CD14-positive monocyte (primary cell): ENCODE data around the gene ARHGAP21. TPM values are rescaled to one million over a fixed set of nuclear protein-coding genes. Genes with fewer than 3 reads are reported as not detected.

Experiments
- DNase-seq, 3 donors: peaks; one replicate each; pipeline ENCODE4 v3.0.0-alpha.2; 2011 to 2022
- H2AFZ ChIP-seq: 2 replicates; pipeline ENCODE4 v1.6.0; 2012; ENCODE audit warnings: mild to moderate bottlenecking, low read depth, low read length, inconsistent platforms; ENCODE audit not compliant: insufficient read depth, poor library complexity, severe bottlenecking
- H3K27ac ChIP-seq, 2 donors: 1 replicate in 1 of 2; 2 replicates in 1 of 2; pipeline ENCODE4 v1.5.1; 2012 to 2013; ENCODE audit warnings: low read length in 2 of 2, control low read depth in 1 of 2, inconsistent platforms in 1 of 2, low read depth in 1 of 2, mild to moderate bottlenecking in 1 of 2
- H3K27me3 ChIP-seq, 2 donors: one replicate each; pipeline versions ENCODE4 v1.6.0 to v1.6.1; 2011 to 2013; ENCODE audit warnings: low read length in 2 of 2; ENCODE audit not compliant: control insufficient read depth in 2 of 2, insufficient read depth in 2 of 2
- H3K36me3 ChIP-seq, 2 donors: replicated peaks in 1 of 2; 1 replicate in 1 of 2; 2 replicates in 1 of 2; pipeline versions ENCODE4 v1.5.1 to v1.6.1; 2012 to 2013; ENCODE audit warnings: low read length in 2 of 2, control low read depth in 1 of 2, inconsistent platforms in 1 of 2, mild to moderate bottlenecking in 1 of 2; ENCODE audit not compliant: insufficient read depth in 2 of 2, control insufficient read depth in 1 of 2
- H3K4me1 ChIP-seq, 2 donors: 1 replicate in 1 of 2; 2 replicates in 1 of 2; pipeline versions ENCODE4 v1.5.1 to v1.6.1; 2012 to 2013; ENCODE audit warnings: low read length in 2 of 2, control low read depth in 1 of 2, inconsistent platforms in 1 of 2, mild to moderate bottlenecking in 1 of 2, moderate library complexity in 1 of 2; ENCODE audit not compliant: insufficient read depth in 2 of 2, control insufficient read depth in 1 of 2
- H3K4me2 ChIP-seq: replicated peaks from 2 replicates; pipeline ENCODE3; 2012; ENCODE audit warnings: low read length, moderate library complexity, mild to moderate bottlenecking; ENCODE audit not compliant: poor library complexity, severe bottlenecking; ENCODE audit errors: extremely low read depth
- H3K4me3 ChIP-seq, 3 experiments: fragments of 200-600 bp in 1 of 3; sonication (generic) in 1 of 3; replicated peaks in 1 of 3; 1 replicate in 2 of 3; 2 replicates in 1 of 3; pipeline ENCODE4 v1.5.1; 2011 to 2013; ENCODE audit warnings: low read length in 3 of 3, mild to moderate bottlenecking in 3 of 3, control low read depth in 2 of 3, low read depth in 2 of 3, inconsistent platforms in 1 of 3, moderate library complexity in 1 of 3
- H3K79me2 ChIP-seq: 2 replicates; pipeline ENCODE4 v1.6.0; 2012; ENCODE audit warnings: mild to moderate bottlenecking, control low read depth, inconsistent platforms, low read length, moderate library complexity; ENCODE audit not compliant: insufficient read depth
- H3K9ac ChIP-seq: 2 replicates; pipeline ENCODE4 v1.6.0; 2017; ENCODE audit warnings: low read length, mild to moderate bottlenecking; ENCODE audit not compliant: insufficient read depth, poor library complexity, severe bottlenecking
- H3K9me3 ChIP-seq, 2 donors: replicated peaks in 1 of 2; 1 replicate in 1 of 2; 2 replicates in 1 of 2; pipeline versions ENCODE4 v1.5.1 to v1.6.1; 2012 to 2013; ENCODE audit warnings: low read length in 2 of 2, control low read depth in 1 of 2; ENCODE audit not compliant: control insufficient read depth in 1 of 2, insufficient read depth in 1 of 2
- H4K20me1 ChIP-seq: 2 replicates; pipeline ENCODE4 v1.6.0; 2012; ENCODE audit warnings: mild to moderate bottlenecking, low read length, control low read depth, moderate library complexity; ENCODE audit not compliant: insufficient read depth
- H3K27ac Mint-ChIP-seq, 7 donors: one replicate each; pipeline ENCODE4 v1.8.0; 2020; ENCODE audit warnings: mild to moderate bottlenecking in 7 of 7, mixed read lengths in 7 of 7, moderate library complexity in 6 of 7, inconsistent platforms in 2 of 7
- H3K27me3 Mint-ChIP-seq, 3 donors: one replicate each; pipeline ENCODE4 v1.8.0; 2021 to 2022; ENCODE audit warnings: low read depth in 3 of 3, mild to moderate bottlenecking in 3 of 3, mixed read lengths in 3 of 3, moderate library complexity in 3 of 3, inconsistent platforms in 1 of 3
- H3K36me3 Mint-ChIP-seq, 2 donors: one replicate each; pipeline ENCODE4 v1.8.0; 2020; ENCODE audit warnings: mixed read lengths in 2 of 2, inconsistent platforms in 1 of 2, mild to moderate bottlenecking in 1 of 2
- H3K4me1 Mint-ChIP-seq: one replicate; pipeline ENCODE4 v1.8.0; 2020; ENCODE audit warnings: mild to moderate bottlenecking, mixed read lengths
- H3K4me3 Mint-ChIP-seq, 2 donors: one replicate each; pipeline ENCODE4 v1.8.0; 2020; ENCODE audit warnings: mild to moderate bottlenecking in 2 of 2, mixed read lengths in 2 of 2, moderate library complexity in 1 of 2
- H3K9me3 Mint-ChIP-seq, 7 donors: one replicate each; pipeline ENCODE4 v1.8.0; 2020 to 2022; ENCODE audit warnings: mixed read lengths in 7 of 7, mild to moderate bottlenecking in 6 of 7, moderate library complexity in 6 of 7, inconsistent platforms in 2 of 7
- WGBS: methylation state at CpG from one replicate; pipeline ENCODE4 v1.1.5; 2013; ENCODE audit warnings: missing lambda C conversion rate; ENCODE audit not compliant: insufficient coverage; 5-methylcytosine and 5-hydroxymethylcytosine counted together
- intact Hi-C, 2 donors: fragments of 100-400 bp; cut with micrococcal nuclease; formaldehyde crosslinking; loops; one replicate each; pipeline versions ENCODE4 v1.15.0 to v1.15.1; 2023
- polyA plus RNA-seq, 3 donors: library from polyadenylated mRNA; depleted of rRNA in 1 of 3; unstranded in 2 of 3; stranded (reverse) in 1 of 3; fragments of 300-500 nt in 2 of 3; fragments of >200 nt in 1 of 3; fragmentation: Illumina TruSeq in 2 of 3; gene quantifications; 1 replicate in 2 of 3; 2 replicates in 1 of 3; pipeline ENCODE4 v1.2.3, GENCODE V29; 2012 to 2021
- TF ChIP-seq, protein P1 (sequence below): fragments of 200-600 bp; IDR thresholded peaks from one replicate; pipeline ENCODE4 v1.8.0; 2022; ENCODE audit warnings: antibody characterized with exemption, mild to moderate bottlenecking

ARHGAP21 gene
- polyA plus RNA-seq, 3 donors = 2.1 to 20.0 (median 3.4) TPM

DNA sequence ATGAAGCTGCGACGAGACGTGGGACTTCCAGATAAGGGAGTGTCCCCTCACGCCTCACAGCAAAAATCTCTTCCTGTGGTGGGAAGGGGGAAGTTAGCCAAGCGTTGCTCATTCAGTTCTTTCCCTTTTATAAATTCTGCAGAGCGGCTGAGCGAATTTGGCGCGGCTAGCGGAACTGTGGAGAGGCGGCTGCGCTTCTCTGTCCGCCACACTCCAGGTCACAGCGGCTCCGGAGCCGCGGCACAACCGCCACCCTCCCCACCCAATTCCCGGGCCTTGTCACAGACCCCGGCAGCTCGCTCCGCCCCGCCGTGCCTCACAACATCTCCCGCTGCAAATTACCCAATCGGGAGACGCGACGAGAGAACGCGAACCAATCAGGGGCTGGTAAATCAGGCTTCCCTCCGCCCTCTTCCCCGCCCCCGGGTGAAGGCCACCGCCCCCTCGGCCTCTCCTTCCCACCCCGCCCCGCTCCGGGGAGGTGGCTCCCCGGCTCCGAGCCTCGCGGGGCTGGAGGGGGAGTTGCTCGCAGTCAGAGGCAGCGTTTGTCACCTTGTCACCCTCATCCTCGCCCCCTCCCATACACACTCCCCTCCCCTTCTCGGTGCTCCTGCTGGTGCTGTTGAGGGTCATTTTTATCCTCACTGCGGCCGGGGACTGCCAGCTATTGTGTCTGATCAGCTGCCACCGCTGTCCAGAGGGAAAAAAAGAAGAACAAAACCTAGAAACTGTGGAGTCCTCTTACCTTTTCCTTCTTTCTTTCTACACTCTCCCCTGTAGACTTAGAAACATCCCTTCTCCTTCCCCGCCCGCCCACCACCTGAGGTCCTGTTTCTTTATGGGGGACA lies 918 bp upstream of the ARHGAP21 start:
- peaks cover 0 to 10% of the 10 kb centered on the region in 2 donors for H3K27me3 ChIP-seq
- H3K4me2 ChIP-seq = peak overlapping the region; percentile 100
- peak overlapping the region; percentile 89 for H2AFZ ChIP-seq
- no peaks in the 10 kb centered on the region for H3K9me3 ChIP-seq
- H3K4me1 ChIP-seq = peaks cover 29 to 43% of the 10 kb centered on the region in 2 donors
- H3K9ac ChIP-seq = peak overlapping the region; percentile 89
- Mint-ChIP-seq H3K27me3 (peaks cover 5 to 10% (median 8%) of the 10 kb centered on the region in 3 donors), H3K27ac (peak overlapping the region; percentile 92 to 99 (median 98)), H3K4me3 (peak overlapping the region; percentile 96 to 97), H3K36me3 (peaks cover 10 to 13% of the 10 kb centered on the region in 2 donors), H3K4me1 (peaks cover 26% of the 10 kb centered on the region), H3K9me3 (no peaks in the 10 kb centered on the region)
- peak overlapping the region; percentile 50 to 93 (median 80) for H3K4me3 ChIP-seq
- WGBS = under 1% methylated on average over 37 of the region's 52 CpGs
- H3K27ac ChIP-seq = peak overlapping the region; percentile 93 to 96
- TF ChIP-seq, protein P1, sequence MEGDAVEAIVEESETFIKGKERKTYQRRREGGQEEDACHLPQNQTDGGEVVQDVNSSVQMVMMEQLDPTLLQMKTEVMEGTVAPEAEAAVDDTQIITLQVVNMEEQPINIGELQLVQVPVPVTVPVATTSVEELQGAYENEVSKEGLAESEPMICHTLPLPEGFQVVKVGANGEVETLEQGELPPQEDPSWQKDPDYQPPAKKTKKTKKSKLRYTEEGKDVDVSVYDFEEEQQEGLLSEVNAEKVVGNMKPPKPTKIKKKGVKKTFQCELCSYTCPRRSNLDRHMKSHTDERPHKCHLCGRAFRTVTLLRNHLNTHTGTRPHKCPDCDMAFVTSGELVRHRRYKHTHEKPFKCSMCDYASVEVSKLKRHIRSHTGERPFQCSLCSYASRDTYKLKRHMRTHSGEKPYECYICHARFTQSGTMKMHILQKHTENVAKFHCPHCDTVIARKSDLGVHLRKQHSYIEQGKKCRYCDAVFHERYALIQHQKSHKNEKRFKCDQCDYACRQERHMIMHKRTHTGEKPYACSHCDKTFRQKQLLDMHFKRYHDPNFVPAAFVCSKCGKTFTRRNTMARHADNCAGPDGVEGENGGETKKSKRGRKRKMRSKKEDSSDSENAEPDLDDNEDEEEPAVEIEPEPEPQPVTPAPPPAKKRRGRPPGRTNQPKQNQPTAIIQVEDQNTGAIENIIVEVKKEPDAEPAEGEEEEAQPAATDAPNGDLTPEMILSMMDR = no peak
- H4K20me1 ChIP-seq = peaks cover 23% of the 10 kb centered on the region
- H3K79me2 ChIP-seq = peaks cover 22% of the 10 kb centered on the region
- intact Hi-C loops = loop anchor here (5.0 to 10.0 kb wide), 2 partner anchors 290 to 293 kb away; partner anchors contain the start of genes ENKUR (in 2 of the 2) and THNSL1 (in 2 of the 2)
- DNase-seq = peak; percentile 88 to 92 (median 90)
- no peaks in the 10 kb centered on the region for H3K36me3 ChIP-seq

DNA sequence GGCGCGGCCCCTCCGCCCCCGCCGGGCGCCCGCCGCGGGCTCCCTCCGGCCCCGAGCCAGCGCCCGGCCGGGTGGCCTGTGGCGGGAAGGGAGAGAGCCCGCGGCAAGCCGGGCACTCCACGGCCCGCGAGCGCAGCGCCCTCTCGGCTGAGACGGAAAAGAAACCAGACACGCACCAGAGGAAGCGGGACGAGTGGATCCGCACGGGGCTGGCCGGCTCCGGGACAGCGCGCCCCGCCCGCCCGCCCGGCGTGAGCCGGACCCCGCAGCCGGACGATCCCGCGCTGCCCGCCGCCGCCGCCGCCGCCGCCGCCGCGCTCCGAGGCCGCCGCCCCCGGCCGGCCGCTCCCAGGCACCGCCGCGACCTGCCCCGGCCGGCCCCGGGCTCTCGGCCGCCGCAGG lies 300 bp downstream of the ARHGAP21 start:
- H3K9ac ChIP-seq = peak overlapping the region; percentile 89
- H3K36me3 Mint-ChIP-seq = peaks cover 10 to 15% of the 10 kb centered on the region in 2 donors
- H3K79me2 ChIP-seq = peaks cover 30% of the 10 kb centered on the region
- peaks cover 5 to 10% (median 8%) of the 10 kb centered on the region in 3 donors for H3K27me3 Mint-ChIP-seq
- H3K9me3 ChIP-seq = no peaks in the 10 kb centered on the region
- H3K4me1 Mint-ChIP-seq = peaks cover 31% of the 10 kb centered on the region
- TF ChIP-seq, protein P1 = no peak
- peak overlapping the region in 1 of 2 donors; percentile 96 for H3K27ac ChIP-seq
- peak overlapping the region in 2 of 7 donors; percentile 54 to 92 for H3K27ac Mint-ChIP-seq
- peaks cover 0 to 10% of the 10 kb centered on the region in 2 donors for H3K27me3 ChIP-seq
- H3K9me3 Mint-ChIP-seq = no peaks in the 10 kb centered on the region
- WGBS = under 1% methylated on average over 69 of the region's 70 CpGs
- peak overlapping the region; percentile 13 to 93 (median 76) for H3K4me3 ChIP-seq
- H3K4me3 Mint-ChIP-seq = peak overlapping the region; percentile 68 to 73
- peaks cover 29 to 44% of the 10 kb centered on the region in 2 donors for H3K4me1 ChIP-seq
- peak overlapping the region; percentile 89 for H2AFZ ChIP-seq
- peaks cover 35% of the 10 kb centered on the region for H4K20me1 ChIP-seq
- H3K36me3 ChIP-seq = no peaks in the 10 kb centered on the region
- intact Hi-C loops = loop anchor here (5.0 to 10.0 kb wide), 2 partner anchors 291 to 294 kb away; partner anchors contain the start of genes ENKUR (in 2 of the 2) and THNSL1 (in 2 of the 2)
- DNase-seq = peak in 2 of 3 donors; percentile 31 to 38
- H3K4me2 ChIP-seq = peak overlapping the region; percentile 100
